OCI-LY3 (cell line): ENCODE data around the gene FTH1.

Experiments
- H2AFZ ChIP-seq: fragments of 200-600, 300-600 bp; shearing (Covaris generic); 2 replicates; pipeline ENCODE4 v1.6.0; 2014; ENCODE audit warnings: antibody characterized with exemption, low read depth, low read length
- H3K27ac ChIP-seq: fragments of 200-600, 300-600 bp; sonication (generic); 2 replicates; pipeline ENCODE4 v1.5.1; 2014; ENCODE audit warnings: mild to moderate bottlenecking, low read length, moderate library complexity, mixed read lengths
- H3K27me3 ChIP-seq: fragments of 200-600, 300-600 bp; sonication (generic); 2 replicates; pipeline ENCODE4 v1.6.1; 2014; ENCODE audit warnings: low read depth, low read length, mixed read lengths
- H3K36me3 ChIP-seq: fragments of 200-600, 300-600 bp; sonication (generic); replicated peaks from 2 replicates; pipeline ENCODE3; 2014; ENCODE audit warnings: low read depth, low read length, mixed read lengths
- H3K4me1 ChIP-seq: fragments of 300-600, 200-600 bp; sonication (generic); 2 replicates; pipeline ENCODE4 v1.6.1; 2014; ENCODE audit warnings: low read length, mixed read lengths
- H3K4me2 ChIP-seq: fragments of 200-600, 300-600 bp; sonication (generic); 2 replicates; pipeline ENCODE4 v1.6.1; 2014; ENCODE audit warnings: low read length, mixed read lengths
- H3K4me3 ChIP-seq: fragments of 300-600, 200-600 bp; sonication (generic); 2 replicates; pipeline ENCODE4 v1.5.1; 2014; ENCODE audit warnings: antibody characterized with exemption, mild to moderate bottlenecking, low read length, moderate library complexity
- H3K79me2 ChIP-seq: fragments of 300-600, 200-600 bp; shearing (Covaris generic); 2 replicates; pipeline ENCODE4 v1.6.1; 2014; ENCODE audit warnings: mild to moderate bottlenecking, low read length, mixed read lengths
- H3K9ac ChIP-seq: fragments of 300-600, 200-600 bp; shearing (Covaris generic); 2 replicates; pipeline ENCODE4 v1.6.0; 2014; ENCODE audit warnings: mild to moderate bottlenecking, low read length, moderate library complexity
- H3K9me3 ChIP-seq: fragments of 200-600, 300-600 bp; shearing (Covaris generic); 2 replicates; pipeline ENCODE4 v1.6.1; 2014; ENCODE audit warnings: low read length, mixed read lengths; ENCODE audit not compliant: insufficient read depth
- H4K20me1 ChIP-seq: fragments of 200-600, 300-600 bp; sonication (generic); 2 replicates; pipeline ENCODE4 v1.6.1; 2016; ENCODE audit warnings: low read length, mixed read lengths; ENCODE audit not compliant: insufficient read depth
- EZH2phosphoT487 ChIP-seq: fragments of 200-600 bp; shearing (Covaris generic); IDR thresholded peaks from 2 replicates; pipeline ENCODE4 v1.6.1; 2018; ENCODE audit warnings: antibody characterized with exemption, mixed run types, low read depth
- TF ChIP-seq, protein P1 (sequence below): fragments of 200-600, 300-600 bp; sonication (generic); IDR thresholded peaks from 2 replicates; pipeline ENCODE4 v1.5.1; 2014; ENCODE audit warnings: antibody characterized with exemption, low read length, low read depth

Gene FTH1

GRCh38 chr11:61951484-61952135 lies 15.8 kb downstream of the FTH1 start:
- no peak overlapping the region for H3K9ac ChIP-seq
- H3K27ac ChIP-seq = no peak overlapping the region
- H3K9me3 ChIP-seq = no peaks in the 10 kb centered on the region
- TF ChIP-seq EZH2phosphoT487 = no peak
- TF ChIP-seq, protein P1, sequence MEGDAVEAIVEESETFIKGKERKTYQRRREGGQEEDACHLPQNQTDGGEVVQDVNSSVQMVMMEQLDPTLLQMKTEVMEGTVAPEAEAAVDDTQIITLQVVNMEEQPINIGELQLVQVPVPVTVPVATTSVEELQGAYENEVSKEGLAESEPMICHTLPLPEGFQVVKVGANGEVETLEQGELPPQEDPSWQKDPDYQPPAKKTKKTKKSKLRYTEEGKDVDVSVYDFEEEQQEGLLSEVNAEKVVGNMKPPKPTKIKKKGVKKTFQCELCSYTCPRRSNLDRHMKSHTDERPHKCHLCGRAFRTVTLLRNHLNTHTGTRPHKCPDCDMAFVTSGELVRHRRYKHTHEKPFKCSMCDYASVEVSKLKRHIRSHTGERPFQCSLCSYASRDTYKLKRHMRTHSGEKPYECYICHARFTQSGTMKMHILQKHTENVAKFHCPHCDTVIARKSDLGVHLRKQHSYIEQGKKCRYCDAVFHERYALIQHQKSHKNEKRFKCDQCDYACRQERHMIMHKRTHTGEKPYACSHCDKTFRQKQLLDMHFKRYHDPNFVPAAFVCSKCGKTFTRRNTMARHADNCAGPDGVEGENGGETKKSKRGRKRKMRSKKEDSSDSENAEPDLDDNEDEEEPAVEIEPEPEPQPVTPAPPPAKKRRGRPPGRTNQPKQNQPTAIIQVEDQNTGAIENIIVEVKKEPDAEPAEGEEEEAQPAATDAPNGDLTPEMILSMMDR = no peak
- H2AFZ ChIP-seq = no peak overlapping the region
- H4K20me1 ChIP-seq = no peaks in the 10 kb centered on the region
- no peaks in the 10 kb centered on the region for H3K79me2 ChIP-seq
- H3K36me3 ChIP-seq = no peaks in the 10 kb centered on the region
- no peak overlapping the region for H3K4me2 ChIP-seq
- H3K4me3 ChIP-seq = no peak overlapping the region
- H3K27me3 ChIP-seq = no peaks in the 10 kb centered on the region
- H3K4me1 ChIP-seq = peaks cover 6% of the 10 kb centered on the region

GRCh38 chr11:61950035-61950547 lies 17.3 kb downstream of the FTH1 start, which contains the start of gene BEST1:
TSS of gene BEST1 (plus strand) at chr11:61950351. CDS start at chr11:61951807, 1,456 bp downstream.
- Histone ChIP-seq H2AFZ (peak within 1 kb of the TSS; percentile 32; the same call in 1 of the 2 replicates), H3K79me2 (no peaks in the 10 kb centered on the region), H3K27ac (no peak within 1 kb of the TSS), H3K36me3 (no peaks in the 10 kb centered on the region), H4K20me1 (no peaks in the 10 kb centered on the region), H3K9ac (no peak within 1 kb of the TSS), H3K9me3 (no peaks in the 10 kb centered on the region), H3K27me3 (no peaks in the 10 kb centered on the region), H3K4me1 (peaks cover 6% of the 10 kb centered on the region), H3K4me3 (no peak within 1 kb of the TSS), H3K4me2 (peak within 1 kb of the TSS; percentile 9; the same call in 1 of the 2 replicates)
- TF ChIP-seq, protein P1 = no peak
- TF ChIP-seq EZH2phosphoT487 = no peak

GRCh38 chr11:61949169-61950034 lies 18.0 kb downstream of the FTH1 start:
- Histone ChIP-seq H3K9ac (no peak overlapping the region), H3K36me3 (no peaks in the 10 kb centered on the region), H2AFZ (peak overlapping the region; percentile 32; the same call in 1 of the 2 replicates), H3K4me3 (no peak overlapping the region), H3K27ac (no peak overlapping the region), H3K9me3 (no peaks in the 10 kb centered on the region), H3K4me1 (peaks cover 6% of the 10 kb centered on the region), H4K20me1 (no peaks in the 10 kb centered on the region), H3K79me2 (no peaks in the 10 kb centered on the region), H3K27me3 (peaks cover 1% of the 10 kb centered on the region; the same call in 1 of the 2 replicates), H3K4me2 (peak overlapping the region; percentile 9; the same call in 1 of the 2 replicates)
- TF ChIP-seq EZH2phosphoT487 = no peak
- TF ChIP-seq, protein P1 = no peak

- no peaks in the 10 kb centered on the region for H4K20me1 ChIP-seq
- no peaks in the 10 kb centered on the region for H3K9me3 ChIP-seq
- TF ChIP-seq, protein P1 = no peak
- no peak for TF ChIP-seq EZH2phosphoT487
- no peak overlapping the region for H2AFZ ChIP-seq
- H3K9ac ChIP-seq = no peak overlapping the region
- H3K4me2 ChIP-seq = no peak overlapping the region
- H3K27ac ChIP-seq = no peak overlapping the region
- H3K36me3 ChIP-seq = no peaks in the 10 kb centered on the region
- H3K4me1 ChIP-seq = peaks cover 6% of the 10 kb centered on the region
- H3K79me2 ChIP-seq = no peaks in the 10 kb centered on the region
- H3K27me3 ChIP-seq = peaks cover 7% of the 10 kb centered on the region
- H3K4me3 ChIP-seq = no peak overlapping the region
These were observed 18.9 kb downstream of the FTH1 start for GRCh38 chr11:61948505-61948904.
